ENCODE data around the gene HASPIN. TPM values are rescaled to one million over a fixed set of nuclear protein-coding genes. Genes with fewer than 3 reads are reported as not detected.

HASPIN gene
- 12.9 to 15.5 TPM (median 13.7 TPM) in 5 replicates for total RNA-seq (2022; extraction: Qiagen RNA extraction; ENCODE audit: low read depth)

GRCh38 chr17:3723556-3724377 lies at the start of gene HASPIN:
Gene HASPIN (plus strand): TSS chr17:3723903. CDS start chr17:3723936, 33 bp downstream.

DNA sequence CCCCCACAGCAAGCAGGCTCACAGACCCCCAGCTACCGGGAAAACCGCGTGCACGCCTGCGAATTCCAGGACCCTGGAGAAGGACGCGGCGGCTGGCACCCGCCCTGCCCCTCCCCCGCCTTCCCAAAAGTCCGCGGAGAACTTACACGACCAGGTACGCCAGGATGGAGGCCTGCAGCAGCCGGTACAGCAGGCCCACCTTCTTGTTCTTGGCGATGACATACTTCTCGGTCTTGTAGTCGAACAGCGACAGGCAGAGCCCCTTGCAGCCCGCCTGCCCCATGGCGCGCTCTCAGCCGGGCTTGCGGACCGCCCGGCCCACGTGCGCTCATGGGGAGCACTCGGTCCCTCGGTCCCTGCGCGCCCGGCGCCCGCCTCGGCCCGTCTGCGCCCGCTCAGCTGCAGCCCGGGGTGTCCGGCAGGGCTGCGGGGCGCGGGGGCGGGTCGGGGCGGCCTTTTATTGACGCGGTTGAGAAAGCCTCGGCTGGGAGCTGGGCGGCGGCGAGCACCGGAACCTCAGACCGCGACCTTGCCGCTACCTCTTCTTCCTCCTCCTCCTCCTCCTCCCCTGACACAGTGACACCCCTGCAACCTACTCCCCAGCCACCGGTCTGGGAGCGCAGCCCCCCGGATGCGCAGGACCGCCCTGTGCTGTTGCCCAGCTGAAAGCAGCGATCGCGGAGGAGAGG lies 27.8 kb upstream of the HASPIN start, which contains the start of gene P2RX5:
TSS of gene P2RX5 (minus strand) at position 433 of the 689 bp plus-strand sequence. CDS start at position 283, 150 bp downstream.

Other genes starting within 250 kb of the HASPIN start
- not detected in 5 replicates for gene ASPA, start 247.9 kb upstream of the HASPIN start, total RNA-seq (2022; extraction: Qiagen RNA extraction; ENCODE audit: low read depth)
- gene TRPV3, start 166.1 kb upstream of the HASPIN start, total RNA-seq (2022; extraction: Qiagen RNA extraction; ENCODE audit: low read depth), result 0.25 to 0.37 TPM (median 0.29 TPM) in 5 replicates
- 3.9 to 5.0 TPM (median 4.1 TPM) in 5 replicates for gene TRPV1, start 114.5 kb upstream of the HASPIN start, total RNA-seq (2022; extraction: Qiagen RNA extraction; ENCODE audit: low read depth)
- gene SHPK, start 87.7 kb upstream of the HASPIN start, total RNA-seq (2022; extraction: Qiagen RNA extraction; ENCODE audit: low read depth), result 13.3 to 17.9 TPM (median 16.1 TPM) in 5 replicates
- gene CTNS, start 87.1 kb upstream of the HASPIN start, total RNA-seq (2022; extraction: Qiagen RNA extraction; ENCODE audit: low read depth), result 11.7 to 14.5 TPM (median 12.8 TPM) in 5 replicates
- 289 to 350 TPM (median 334 TPM) in 5 replicates for gene TAX1BP3, start 55.3 kb upstream of the HASPIN start, total RNA-seq (2022; extraction: Qiagen RNA extraction; ENCODE audit: low read depth)
- 139 to 167 TPM (median 157 TPM) in 5 replicates for gene EMC6, start 55.1 kb upstream of the HASPIN start, total RNA-seq (2022; extraction: Qiagen RNA extraction; ENCODE audit: low read depth)
- 19.1 to 27.4 TPM (median 24.0 TPM) in 5 replicates for gene P2RX5, start 27.7 kb upstream of the HASPIN start, total RNA-seq (2022; extraction: Qiagen RNA extraction; ENCODE audit: low read depth)
- gene ITGAE, start 77.3 kb downstream of the HASPIN start, total RNA-seq (2022; extraction: Qiagen RNA extraction; ENCODE audit: low read depth), result 97.4 to 103 TPM (median 99.1 TPM) in 5 replicates
- 26.8 to 33.9 TPM (median 32.0 TPM) in 5 replicates for gene NCBP3, start 122.3 kb downstream of the HASPIN start, total RNA-seq (2022; extraction: Qiagen RNA extraction; ENCODE audit: low read depth)
- 22.3 to 23.1 TPM (median 22.9 TPM) in 5 replicates for gene CAMKK1, start 169.2 kb downstream of the HASPIN start, total RNA-seq (2022; extraction: Qiagen RNA extraction; ENCODE audit: low read depth)
- gene P2RX1, start 192.6 kb downstream of the HASPIN start, total RNA-seq (2022; extraction: Qiagen RNA extraction; ENCODE audit: low read depth), result not detected in 5 replicates
- gene ATP2A3, start 240.5 kb downstream of the HASPIN start, total RNA-seq (2022; extraction: Qiagen RNA extraction; ENCODE audit: low read depth), result 3.8 to 5.4 TPM (median 4.7 TPM) in 5 replicates

All from A549 treated with GW870086 at 1 μM for 4 hours (cell line).